ENCODE measurements around the gene EPB41L3.

DNA sequence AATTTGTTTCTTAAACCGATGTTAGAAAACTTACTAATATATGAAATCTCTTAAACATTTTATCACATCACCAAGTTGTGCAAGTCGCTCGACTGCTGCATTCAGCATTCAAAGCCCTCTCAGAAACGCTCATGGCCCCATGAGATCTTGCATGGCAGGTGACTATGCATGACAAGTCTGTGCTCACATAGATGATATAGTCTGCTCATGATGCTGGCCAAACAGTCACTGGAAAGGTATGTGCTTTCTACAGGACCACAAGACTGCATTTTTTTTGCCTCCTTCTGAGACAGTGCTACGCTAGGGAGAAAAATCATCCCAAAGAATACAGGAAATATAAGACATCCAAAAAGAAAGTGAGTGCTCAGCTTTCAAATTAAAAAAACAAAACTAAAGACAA, 150.0 kb downstream of the EPB41L3 start:
- TF ChIP-seq POLR2AphosphoS5 (IDR thresholded peaks at IDR 0.05) (no peak), POLR2A (IDR thresholded peaks at IDR 0.05; ENCODE audit: low read depth) (no peak), CTCF (IDR thresholded peaks at IDR 0.05) (no peak)

All from esophagus muscularis mucosa (tissue), 3 donors.